Tibial nerve (tissue), 3 donors: ENCODE measurements around the gene SLC6A13.

Source experiments
- CTCF ChIP-seq, 5 experiments: fragments of 200-600 bp in 3 of 5; fragments of 450-650 bp in 2 of 5; sonication (generic) in 3 of 5; IDR thresholded peaks; one replicate each; pipeline ENCODE4 v1.5.1; 2016 to 2019; ENCODE audit warnings: antibody characterized with exemption in 5 of 5, mild to moderate bottlenecking in 3 of 5, moderate library complexity in 2 of 5
- POLR2A ChIP-seq, 2 donors: fragments of 450-650 bp; IDR thresholded peaks; one replicate each; pipeline ENCODE4 v1.6.1; 2017; ENCODE audit warnings: antibody characterized with exemption in 2 of 2, mild to moderate bottlenecking in 2 of 2, moderate library complexity in 2 of 2

DNA sequence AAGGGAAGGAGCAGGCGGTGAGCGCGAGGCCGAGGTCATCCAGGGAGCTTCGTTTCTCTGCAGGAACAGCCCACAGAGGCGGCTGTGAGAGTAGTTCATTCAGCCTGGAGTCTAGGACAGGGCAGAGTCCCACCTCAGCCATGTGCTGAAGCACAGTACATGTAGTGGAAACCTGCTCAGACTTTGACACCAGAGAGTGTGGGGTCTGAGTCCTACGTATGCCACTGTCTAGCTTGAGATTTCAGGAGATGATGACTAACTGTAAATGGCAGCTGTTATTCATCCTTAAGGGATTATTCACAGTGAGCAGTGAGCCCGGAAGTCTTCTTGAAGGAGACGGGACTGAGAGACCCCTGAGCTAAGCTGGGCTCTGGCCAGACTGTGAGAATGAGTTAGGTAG lies 938 bp upstream of the SLC6A13 start:
- TF ChIP-seq POLR2A (IDR thresholded peaks at IDR 0.05) (no peak), CTCF (IDR thresholded peaks at IDR 0.05) (no peak)
